ENCODE data around the gene ZEB2.

The ZEB2 gene

DNA sequence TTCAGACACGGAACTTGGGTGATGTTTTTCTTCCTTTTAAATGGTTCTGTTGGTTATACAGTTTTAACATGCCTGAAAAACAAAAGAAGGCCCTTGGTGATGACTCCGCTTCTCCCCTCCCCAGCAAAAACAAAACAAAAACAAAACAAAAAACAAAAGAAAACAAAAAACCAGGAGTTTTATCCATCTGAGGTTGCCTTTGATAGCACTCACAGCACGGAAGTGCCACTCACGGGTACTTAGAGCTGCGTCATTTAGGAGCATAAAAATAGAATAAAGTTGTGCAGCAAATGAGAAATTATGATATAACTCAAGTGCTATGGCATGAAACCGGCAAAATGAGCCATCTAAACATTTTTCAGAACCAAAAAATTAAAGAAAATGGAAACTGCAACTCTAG is 57.7 kb downstream of the ZEB2 start:
- H2AFZ ChIP-seq (ENCODE audit: low read depth, low read length): no peak overlapping the region
- H3K27ac ChIP-seq (ENCODE audit: low read length): no peak overlapping the region
- TF ChIP-seq, protein P1, sequence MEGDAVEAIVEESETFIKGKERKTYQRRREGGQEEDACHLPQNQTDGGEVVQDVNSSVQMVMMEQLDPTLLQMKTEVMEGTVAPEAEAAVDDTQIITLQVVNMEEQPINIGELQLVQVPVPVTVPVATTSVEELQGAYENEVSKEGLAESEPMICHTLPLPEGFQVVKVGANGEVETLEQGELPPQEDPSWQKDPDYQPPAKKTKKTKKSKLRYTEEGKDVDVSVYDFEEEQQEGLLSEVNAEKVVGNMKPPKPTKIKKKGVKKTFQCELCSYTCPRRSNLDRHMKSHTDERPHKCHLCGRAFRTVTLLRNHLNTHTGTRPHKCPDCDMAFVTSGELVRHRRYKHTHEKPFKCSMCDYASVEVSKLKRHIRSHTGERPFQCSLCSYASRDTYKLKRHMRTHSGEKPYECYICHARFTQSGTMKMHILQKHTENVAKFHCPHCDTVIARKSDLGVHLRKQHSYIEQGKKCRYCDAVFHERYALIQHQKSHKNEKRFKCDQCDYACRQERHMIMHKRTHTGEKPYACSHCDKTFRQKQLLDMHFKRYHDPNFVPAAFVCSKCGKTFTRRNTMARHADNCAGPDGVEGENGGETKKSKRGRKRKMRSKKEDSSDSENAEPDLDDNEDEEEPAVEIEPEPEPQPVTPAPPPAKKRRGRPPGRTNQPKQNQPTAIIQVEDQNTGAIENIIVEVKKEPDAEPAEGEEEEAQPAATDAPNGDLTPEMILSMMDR (IDR thresholded peaks at IDR 0.05; ENCODE audit: borderline replicate concordance, extremely low read depth, low read length, poor library complexity, severe bottlenecking): no peak
- H3K9ac ChIP-seq (ENCODE audit: low read depth, low read length): no peak overlapping the region
- no peak overlapping the region for H3K4me2 ChIP-seq (ENCODE audit: insufficient read depth, low read length)
- no peaks in the 10 kb centered on the region for H3K36me3 ChIP-seq (ENCODE audit: insufficient read depth, low read length)
- no peak overlapping the region for H3K4me3 ChIP-seq (ENCODE audit: low read depth in 1 of 2, low read length in 2 of 2)
- DNase-seq (no peak), ATAC-seq (ENCODE audit: insufficient read depth, low read depth) (no peak)
- H4K20me1 ChIP-seq (ENCODE audit: insufficient read depth, low read length): no peaks in the 10 kb centered on the region
- H3K27me3 ChIP-seq (ENCODE audit: insufficient read depth, low read length, poor library complexity): no peaks in the 10 kb centered on the region
- H3K9me3 ChIP-seq (ENCODE audit: insufficient read depth, low read length, severe bottlenecking): no peaks in the 10 kb centered on the region
- no peaks in the 10 kb centered on the region for H3K79me2 ChIP-seq (ENCODE audit: insufficient read depth, low read length)
- H3K4me1 ChIP-seq (ENCODE audit: insufficient read depth, low read length): no peaks in the 10 kb centered on the region

DNA sequence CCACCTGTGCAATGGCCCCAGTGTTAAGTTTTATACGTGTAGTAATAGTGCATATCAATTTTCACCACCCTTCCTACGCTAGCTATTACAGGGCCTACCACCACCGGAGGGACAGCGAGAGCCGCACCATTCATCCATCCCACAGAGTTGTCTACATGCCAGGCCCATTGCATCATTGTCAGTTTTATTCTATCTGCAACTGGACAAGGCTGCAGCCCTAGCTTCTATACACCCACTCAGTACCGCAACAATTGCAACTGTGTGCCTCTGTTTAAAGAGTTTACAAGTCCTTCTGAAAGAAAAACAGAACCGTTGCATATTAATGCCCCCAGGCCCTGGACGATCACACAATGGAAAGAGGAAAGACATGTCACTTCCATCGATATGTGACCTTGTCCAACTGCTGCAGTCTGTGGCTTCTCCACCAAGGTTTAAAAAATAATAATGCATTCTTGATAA is 58.6 kb downstream of the ZEB2 start:
- no peak overlapping the region for H3K4me3 ChIP-seq (ENCODE audit: low read depth in 1 of 2, low read length in 2 of 2)
- no peaks in the 10 kb centered on the region for H3K36me3 ChIP-seq (ENCODE audit: insufficient read depth, low read length)
- no peaks in the 10 kb centered on the region for H3K4me1 ChIP-seq (ENCODE audit: insufficient read depth, low read length)
- no peaks in the 10 kb centered on the region for H4K20me1 ChIP-seq (ENCODE audit: insufficient read depth, low read length)
- H3K4me2 ChIP-seq (ENCODE audit: insufficient read depth, low read length): no peak overlapping the region
- no peak overlapping the region for H3K27ac ChIP-seq (ENCODE audit: low read length)
- H3K9me3 ChIP-seq (ENCODE audit: insufficient read depth, low read length, severe bottlenecking): no peaks in the 10 kb centered on the region
- TF ChIP-seq, protein P1 (IDR thresholded peaks at IDR 0.05; ENCODE audit: borderline replicate concordance, extremely low read depth, low read length, poor library complexity, severe bottlenecking): no peak
- no peak for TF ChIP-seq EZH2 (IDR thresholded peaks at IDR 0.05; ENCODE audit: borderline replicate concordance, low read depth, low read length, severe bottlenecking)
- DNase-seq (no peak), ATAC-seq (ENCODE audit: insufficient read depth, low read depth) (no peak)
- no peak overlapping the region for H2AFZ ChIP-seq (ENCODE audit: low read depth, low read length)
- H3K27me3 ChIP-seq (ENCODE audit: insufficient read depth, low read length, poor library complexity): no peaks in the 10 kb centered on the region
- H3K79me2 ChIP-seq (ENCODE audit: insufficient read depth, low read length): no peaks in the 10 kb centered on the region
- no peak overlapping the region for H3K9ac ChIP-seq (ENCODE audit: low read depth, low read length)

DNA sequence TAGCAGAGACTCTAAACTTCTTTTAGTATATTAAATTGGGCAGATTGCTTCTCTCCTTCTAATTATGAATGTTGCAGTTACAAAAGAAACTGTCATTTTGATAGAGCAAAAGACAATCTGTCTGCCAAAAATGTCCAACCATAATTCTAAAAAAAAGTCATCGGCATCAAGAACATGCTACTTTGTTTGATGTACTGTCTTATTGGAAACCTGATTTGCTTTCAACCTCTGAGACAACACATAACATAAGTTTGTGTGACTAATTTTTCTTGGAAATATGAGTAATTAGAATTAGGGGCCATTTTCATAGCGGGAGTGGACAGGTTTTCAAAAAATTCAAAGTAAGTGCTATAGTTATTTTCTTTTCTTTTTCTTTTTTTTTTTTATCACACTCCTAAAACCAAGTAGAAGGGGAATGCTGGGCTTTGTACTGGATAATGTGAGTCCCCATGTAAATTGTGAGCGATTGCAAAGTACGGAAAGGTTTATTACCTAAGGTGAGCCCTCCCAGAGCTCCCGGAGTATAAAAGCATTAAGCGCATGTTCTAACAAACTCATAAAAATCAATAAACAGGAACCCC is 59.1 kb downstream of the ZEB2 start:
- Histone ChIP-seq H3K4me2 (ENCODE audit: insufficient read depth, low read length) (no peak overlapping the region), H3K36me3 (ENCODE audit: insufficient read depth, low read length) (no peaks in the 10 kb centered on the region), H3K4me1 (ENCODE audit: insufficient read depth, low read length) (no peaks in the 10 kb centered on the region), H4K20me1 (ENCODE audit: insufficient read depth, low read length) (no peaks in the 10 kb centered on the region), H3K79me2 (ENCODE audit: insufficient read depth, low read length) (no peaks in the 10 kb centered on the region; the same call in 1 of the 2 replicates), H3K27me3 (ENCODE audit: insufficient read depth, low read length, poor library complexity) (no peaks in the 10 kb centered on the region), H3K9ac (ENCODE audit: low read depth, low read length) (no peak overlapping the region), H2AFZ (ENCODE audit: low read depth, low read length) (no peak overlapping the region), H3K27ac (ENCODE audit: low read length) (no peak overlapping the region), H3K9me3 (ENCODE audit: insufficient read depth, low read length, severe bottlenecking) (no peaks in the 10 kb centered on the region), H3K4me3 (ENCODE audit: low read depth in 1 of 2, low read length in 2 of 2) (no peak overlapping the region)
- no peak for ATAC-seq (ENCODE audit: insufficient read depth, low read depth)
- no peak for DNase-seq
- TF ChIP-seq, protein P1 (IDR thresholded peaks at IDR 0.05; ENCODE audit: borderline replicate concordance, extremely low read depth, low read length, poor library complexity, severe bottlenecking): no peak
- no peak for TF ChIP-seq EZH2 (IDR thresholded peaks at IDR 0.05; ENCODE audit: borderline replicate concordance, low read depth, low read length, severe bottlenecking)

DNA sequence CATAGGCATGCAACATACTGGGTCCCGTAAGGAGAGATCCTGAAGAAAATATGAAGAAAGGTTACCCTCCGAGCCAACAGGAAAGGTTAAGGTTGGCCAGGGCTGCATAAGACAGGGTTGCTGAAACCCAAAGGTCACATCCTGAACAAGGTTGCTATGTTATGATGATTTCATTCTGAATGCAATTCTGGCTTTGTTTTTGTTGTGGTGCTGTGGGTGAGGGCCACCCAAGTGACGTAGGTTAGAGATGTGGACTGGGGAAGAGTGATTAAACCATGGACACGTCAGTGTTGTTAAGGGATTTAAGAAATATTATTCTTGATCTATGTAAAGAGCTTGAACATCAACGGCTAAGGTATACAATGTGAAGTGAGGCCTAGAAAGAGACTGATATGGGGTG is 60.0 kb downstream of the ZEB2 start:
- Histone ChIP-seq H3K4me2 (ENCODE audit: insufficient read depth, low read length) (no peak overlapping the region), H3K36me3 (ENCODE audit: insufficient read depth, low read length) (no peaks in the 10 kb centered on the region), H3K27me3 (ENCODE audit: insufficient read depth, low read length, poor library complexity) (no peaks in the 10 kb centered on the region), H3K4me1 (ENCODE audit: insufficient read depth, low read length) (no peaks in the 10 kb centered on the region), H4K20me1 (ENCODE audit: insufficient read depth, low read length) (no peaks in the 10 kb centered on the region), H3K79me2 (ENCODE audit: insufficient read depth, low read length) (no peaks in the 10 kb centered on the region; the same call in 1 of the 2 replicates), H2AFZ (ENCODE audit: low read depth, low read length) (no peak overlapping the region), H3K27ac (ENCODE audit: low read length) (no peak overlapping the region), H3K4me3 (ENCODE audit: low read depth in 1 of 2, low read length in 2 of 2) (no peak overlapping the region), H3K9ac (ENCODE audit: low read depth, low read length) (no peak overlapping the region), H3K9me3 (ENCODE audit: insufficient read depth, low read length, severe bottlenecking) (no peaks in the 10 kb centered on the region)
- TF ChIP-seq, protein P1 (IDR thresholded peaks at IDR 0.05; ENCODE audit: borderline replicate concordance, extremely low read depth, low read length, poor library complexity, severe bottlenecking): no peak
- TF ChIP-seq EZH2 (IDR thresholded peaks at IDR 0.05; ENCODE audit: borderline replicate concordance, low read depth, low read length, severe bottlenecking): no peak
- ATAC-seq (ENCODE audit: insufficient read depth, low read depth) (no peak), DNase-seq (no peak)
